HepG2 (cell line): ENCODE results near the gene BPHL.

Source experiments
- MAFG ChIP-seq: sonication (generic); formaldehyde crosslinking; IDR thresholded peaks from 2 replicates; pipeline ENCODE4 v1.5.1; 2020; ENCODE audit warnings: mild to moderate bottlenecking, missing genetic modification reagents
- MTF1 ChIP-seq: sonication (generic); formaldehyde crosslinking; IDR thresholded peaks from 2 replicates; pipeline ENCODE4 v1.5.0; 2020; ENCODE audit warnings: missing genetic modification reagents
- NFYB ChIP-seq: sonication (generic); formaldehyde crosslinking; IDR thresholded peaks from 2 replicates; pipeline ENCODE4 v1.4.0; 2020; ENCODE audit warnings: missing genetic modification reagents
- NR2F1 ChIP-seq, 2 experiments: fragments of 450-650 bp in 1 of 2; formaldehyde crosslinking in 1 of 2; IDR thresholded peaks; 2 replicates each; pipeline versions ENCODE4 v1.5.0 to v1.6.1; 2016 to 2020; ENCODE audit warnings: mild to moderate bottlenecking in 1 of 2, missing compliant biosample characterization in 1 of 2, missing genetic modification reagents in 1 of 2, moderate library complexity in 1 of 2
- PCBP2 ChIP-seq: fragments of 200-400 bp; formaldehyde crosslinking; optimal IDR thresholded peaks from 2 replicates; pipeline ENCODE3; 2018; ENCODE audit warnings: low read length, low read depth; ENCODE audit not compliant: poor library complexity, severe bottlenecking
- ZFX ChIP-seq: sonication (generic); formaldehyde crosslinking; IDR thresholded peaks from 2 replicates; pipeline ENCODE4 v1.4.0; 2020; ENCODE audit warnings: mild to moderate bottlenecking, low read depth, missing genetic modification reagents, moderate library complexity
- ZNF121 ChIP-seq: sonication (generic); formaldehyde crosslinking; IDR thresholded peaks from 2 replicates; pipeline ENCODE4 v1.5.0; 2020; ENCODE audit warnings: mild to moderate bottlenecking, missing genetic modification reagents
- ZNF225 ChIP-seq: sonication (generic); formaldehyde crosslinking; IDR thresholded peaks from 2 replicates; pipeline ENCODE4 v1.4.0; 2020; ENCODE audit warnings: mild to moderate bottlenecking, missing genetic modification reagents
- ZNF709 ChIP-seq: sonication (generic); formaldehyde crosslinking; IDR thresholded peaks from 2 replicates; pipeline ENCODE4 v1.5.0; 2020; ENCODE audit warnings: mild to moderate bottlenecking, missing genetic modification reagents
- TF ChIP-seq, protein P1 (sequence below): sonication (generic); formaldehyde crosslinking; IDR thresholded peaks from 2 replicates; pipeline ENCODE4 v1.4.0; 2020; ENCODE audit warnings: missing genetic modification reagents, borderline replicate concordance
- TF ChIP-seq, protein P2 (sequence below): IDR thresholded peaks from 2 replicates; pipeline ENCODE4 v1.6.1; 2016; ENCODE audit warnings: low read depth
- TF ChIP-seq, protein P3 (sequence below): sonication (generic); formaldehyde crosslinking; IDR thresholded peaks from 2 replicates; pipeline ENCODE4 v1.5.0; 2020; ENCODE audit warnings: mild to moderate bottlenecking, missing genetic modification reagents, moderate library complexity

DNA sequence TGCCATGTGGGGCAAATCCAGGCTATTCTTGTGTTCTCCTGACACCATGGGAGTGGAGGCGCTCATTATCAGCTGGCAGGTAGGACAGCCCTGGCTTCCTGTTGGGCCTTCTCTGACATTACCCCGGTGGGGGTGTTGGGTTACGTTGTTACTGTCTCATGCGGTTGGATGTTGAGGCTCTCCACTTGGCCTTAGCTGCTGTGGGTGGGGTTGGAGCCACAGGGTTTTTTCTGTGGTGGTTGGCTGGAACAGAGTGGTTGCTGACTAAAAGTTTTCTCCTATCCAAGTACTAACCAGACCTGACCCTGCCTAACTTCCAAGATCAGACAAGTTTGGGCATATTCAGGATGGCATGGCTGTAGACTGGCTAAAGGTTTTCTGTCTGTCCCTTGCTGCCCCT is 30.1 kb upstream of the BPHL start:
- TF ChIP-seq NFYB (CRISPR knock-in tag) (no peak), MTF1 (CRISPR knock-in tag) (no peak), ZNF709 (CRISPR knock-in tag) (no peak), NR2F1 (CRISPR knock-in tag; IDR thresholded peaks at IDR 0.05) (no peak), ZNF121 (CRISPR knock-in tag) (no peak), ZNF225 (CRISPR knock-in tag) (no peak), MAFG (CRISPR knock-in tag) (no peak), ZFX (no peak), PCBP2 (no peak)
- TF ChIP-seq, protein P1, sequence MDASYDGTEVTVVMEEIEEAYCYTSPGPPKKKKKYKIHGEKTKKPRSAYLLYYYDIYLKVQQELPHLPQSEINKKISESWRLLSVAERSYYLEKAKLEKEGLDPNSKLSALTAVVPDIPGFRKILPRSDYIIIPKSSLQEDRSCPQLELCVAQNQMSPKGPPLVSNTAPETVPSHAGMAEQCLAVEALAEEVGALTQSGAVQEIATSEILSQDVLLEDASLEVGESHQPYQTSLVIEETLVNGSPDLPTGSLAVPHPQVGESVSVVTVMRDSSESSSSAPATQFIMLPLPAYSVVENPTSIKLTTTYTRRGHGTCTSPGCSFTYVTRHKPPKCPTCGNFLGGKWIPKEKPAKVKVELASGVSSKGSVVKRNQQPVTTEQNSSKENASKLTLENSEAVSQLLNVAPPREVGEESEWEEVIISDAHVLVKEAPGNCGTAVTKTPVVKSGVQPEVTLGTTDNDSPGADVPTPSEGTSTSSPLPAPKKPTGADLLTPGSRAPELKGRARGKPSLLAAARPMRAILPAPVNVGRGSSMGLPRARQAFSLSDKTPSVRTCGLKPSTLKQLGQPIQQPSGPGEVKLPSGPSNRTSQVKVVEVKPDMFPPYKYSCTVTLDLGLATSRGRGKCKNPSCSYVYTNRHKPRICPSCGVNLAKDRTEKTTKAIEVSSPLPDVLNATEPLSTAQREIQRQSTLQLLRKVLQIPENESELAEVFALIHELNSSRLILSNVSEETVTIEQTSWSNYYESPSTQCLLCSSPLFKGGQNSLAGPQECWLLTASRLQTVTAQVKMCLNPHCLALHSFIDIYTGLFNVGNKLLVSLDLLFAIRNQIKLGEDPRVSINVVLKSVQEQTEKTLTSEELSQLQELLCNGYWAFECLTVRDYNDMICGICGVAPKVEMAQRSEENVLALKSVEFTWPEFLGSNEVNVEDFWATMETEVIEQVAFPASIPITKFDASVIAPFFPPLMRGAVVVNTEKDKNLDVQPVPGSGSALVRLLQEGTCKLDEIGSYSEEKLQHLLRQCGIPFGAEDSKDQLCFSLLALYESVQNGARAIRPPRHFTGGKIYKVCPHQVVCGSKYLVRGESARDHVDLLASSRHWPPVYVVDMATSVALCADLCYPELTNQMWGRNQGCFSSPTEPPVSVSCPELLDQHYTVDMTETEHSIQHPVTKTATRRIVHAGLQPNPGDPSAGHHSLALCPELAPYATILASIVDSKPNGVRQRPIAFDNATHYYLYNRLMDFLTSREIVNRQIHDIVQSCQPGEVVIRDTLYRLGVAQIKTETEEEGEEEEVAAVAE (CRISPR knock-in tag), result no peak
- TF ChIP-seq, protein P2, sequence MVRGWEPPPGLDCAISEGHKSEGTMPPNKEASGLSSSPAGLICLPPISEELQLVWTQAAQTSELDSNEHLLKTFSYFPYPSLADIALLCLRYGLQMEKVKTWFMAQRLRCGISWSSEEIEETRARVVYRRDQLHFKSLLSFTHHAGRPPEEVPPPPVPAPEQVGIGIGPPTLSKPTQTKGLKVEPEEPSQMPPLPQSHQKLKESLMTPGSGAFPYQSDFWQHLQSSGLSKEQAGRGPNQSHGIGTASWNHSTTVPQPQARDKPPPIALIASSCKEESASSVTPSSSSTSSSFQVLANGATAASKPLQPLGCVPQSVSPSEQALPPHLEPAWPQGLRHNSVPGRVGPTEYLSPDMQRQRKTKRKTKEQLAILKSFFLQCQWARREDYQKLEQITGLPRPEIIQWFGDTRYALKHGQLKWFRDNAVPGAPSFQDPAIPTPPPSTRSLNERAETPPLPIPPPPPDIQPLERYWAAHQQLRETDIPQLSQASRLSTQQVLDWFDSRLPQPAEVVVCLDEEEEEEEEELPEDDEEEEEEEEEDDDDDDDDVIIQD (CRISPR knock-in tag), result no peak
- TF ChIP-seq, protein P3, sequence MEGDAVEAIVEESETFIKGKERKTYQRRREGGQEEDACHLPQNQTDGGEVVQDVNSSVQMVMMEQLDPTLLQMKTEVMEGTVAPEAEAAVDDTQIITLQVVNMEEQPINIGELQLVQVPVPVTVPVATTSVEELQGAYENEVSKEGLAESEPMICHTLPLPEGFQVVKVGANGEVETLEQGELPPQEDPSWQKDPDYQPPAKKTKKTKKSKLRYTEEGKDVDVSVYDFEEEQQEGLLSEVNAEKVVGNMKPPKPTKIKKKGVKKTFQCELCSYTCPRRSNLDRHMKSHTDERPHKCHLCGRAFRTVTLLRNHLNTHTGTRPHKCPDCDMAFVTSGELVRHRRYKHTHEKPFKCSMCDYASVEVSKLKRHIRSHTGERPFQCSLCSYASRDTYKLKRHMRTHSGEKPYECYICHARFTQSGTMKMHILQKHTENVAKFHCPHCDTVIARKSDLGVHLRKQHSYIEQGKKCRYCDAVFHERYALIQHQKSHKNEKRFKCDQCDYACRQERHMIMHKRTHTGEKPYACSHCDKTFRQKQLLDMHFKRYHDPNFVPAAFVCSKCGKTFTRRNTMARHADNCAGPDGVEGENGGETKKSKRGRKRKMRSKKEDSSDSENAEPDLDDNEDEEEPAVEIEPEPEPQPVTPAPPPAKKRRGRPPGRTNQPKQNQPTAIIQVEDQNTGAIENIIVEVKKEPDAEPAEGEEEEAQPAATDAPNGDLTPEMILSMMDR (CRISPR knock-in tag), result no peak
